WERI-Rb-1 (cell line): Measurements from ENCODE around the gene RGS16.
A peak's percentile ranks its signal among the peaks of the same experiment; 100 is the strongest.

ENCODE experiments used
- DNase-seq: peaks from one replicate; pipeline ENCODE4 v3.0.0-alpha.2; 2020
- H3K27ac ChIP-seq: fragments of 250-450 bp; sonication (Bioruptor Pico); 2 replicates; pipeline ENCODE4 v1.5.1; 2020; ENCODE audit warnings: mild to moderate bottlenecking, moderate library complexity
- H3K27me3 ChIP-seq: fragments of 250-450 bp; sonication (Bioruptor Pico); 2 replicates; pipeline ENCODE4 v1.5.1; 2021; ENCODE audit warnings: mild to moderate bottlenecking, low read depth, moderate library complexity; ENCODE audit not compliant: insufficient read depth, severe bottlenecking
- H3K36me3 ChIP-seq: fragments of 250-450 bp; sonication (Bioruptor Pico); 2 replicates; pipeline ENCODE4 v1.5.1; 2020; ENCODE audit warnings: mild to moderate bottlenecking, moderate library complexity
- H3K4me3 ChIP-seq: 2 replicates; pipeline ENCODE4 v1.5.1; 2011; ENCODE audit warnings: low read depth, mild to moderate bottlenecking, control low read depth, low read length
- H3K9me3 ChIP-seq: fragments of 250-450 bp; sonication (Bioruptor Pico); 2 replicates; pipeline ENCODE4 v1.5.1; 2021; ENCODE audit warnings: mild to moderate bottlenecking, moderate library complexity; ENCODE audit not compliant: severe bottlenecking
- CTCF ChIP-seq: IDR thresholded peaks from 2 replicates; pipeline ENCODE4 v1.5.1; 2011; ENCODE audit warnings: low read depth, mild to moderate bottlenecking, control low read depth, inconsistent platforms, low read length

RGS16 gene

DNA sequence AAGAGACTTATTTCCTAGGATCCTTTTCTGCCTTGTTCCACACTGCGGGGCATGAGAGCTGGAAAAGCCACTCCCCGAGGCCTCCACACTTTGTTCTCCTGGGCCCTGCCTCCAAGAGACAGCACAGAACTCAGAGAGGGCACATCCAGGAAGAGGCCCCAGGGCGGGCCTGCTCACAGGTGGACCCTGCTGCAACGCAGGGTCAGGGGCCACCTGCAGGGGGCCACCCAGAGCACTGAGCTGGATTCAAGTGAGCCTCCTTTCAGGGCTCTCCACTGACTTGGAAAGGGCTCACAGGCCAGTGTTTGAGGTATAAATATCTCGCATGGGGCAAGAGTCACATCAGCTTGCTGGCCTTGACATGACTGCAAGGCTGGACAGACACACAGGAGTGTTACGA, 4.8 kb downstream of the RGS16 start:
- no peaks in the 10 kb centered on the region for H3K9me3 ChIP-seq
- H3K36me3 ChIP-seq: no peaks in the 10 kb centered on the region
- no peak overlapping the region for H3K27ac ChIP-seq
- peak; percentile 64 for TF ChIP-seq CTCF
- no peak overlapping the region for H3K4me3 ChIP-seq
- H3K27me3 ChIP-seq: no peaks in the 10 kb centered on the region
- no peak for DNase-seq

- no peak for TF ChIP-seq CTCF
- H3K4me3 ChIP-seq: no peak overlapping the region
- no peaks in the 10 kb centered on the region for H3K9me3 ChIP-seq
- H3K36me3 ChIP-seq: no peaks in the 10 kb centered on the region
- no peak for DNase-seq
- H3K27me3 ChIP-seq: no peaks in the 10 kb centered on the region
- no peak overlapping the region for H3K27ac ChIP-seq
These were observed 5.9 kb downstream of the RGS16 start for GRCh38 chr1:182598296-182598695.

GRCh38 chr1:182596934-182597333, 7.3 kb downstream of the RGS16 start:
- no peaks in the 10 kb centered on the region for H3K36me3 ChIP-seq

GRCh38 chr1:182595641-182596240, 8.4 kb downstream of the RGS16 start:
- no peak overlapping the region for H3K27ac ChIP-seq
- no peaks in the 10 kb centered on the region for H3K36me3 ChIP-seq
- TF ChIP-seq CTCF: peak; percentile 65
- H3K27me3 ChIP-seq: no peaks in the 10 kb centered on the region
- H3K9me3 ChIP-seq: no peaks in the 10 kb centered on the region
- H3K4me3 ChIP-seq: no peak overlapping the region
- peak; percentile 55 for DNase-seq

More at GRCh38 chr1:182596934-182597333, 7.3 kb downstream of the RGS16 start:
- no peak for TF ChIP-seq CTCF
- Histone ChIP-seq H3K27me3 (no peaks in the 10 kb centered on the region), H3K9me3 (no peaks in the 10 kb centered on the region), H3K27ac (no peak overlapping the region), H3K4me3 (no peak overlapping the region)
- DNase-seq: no peak

DNA sequence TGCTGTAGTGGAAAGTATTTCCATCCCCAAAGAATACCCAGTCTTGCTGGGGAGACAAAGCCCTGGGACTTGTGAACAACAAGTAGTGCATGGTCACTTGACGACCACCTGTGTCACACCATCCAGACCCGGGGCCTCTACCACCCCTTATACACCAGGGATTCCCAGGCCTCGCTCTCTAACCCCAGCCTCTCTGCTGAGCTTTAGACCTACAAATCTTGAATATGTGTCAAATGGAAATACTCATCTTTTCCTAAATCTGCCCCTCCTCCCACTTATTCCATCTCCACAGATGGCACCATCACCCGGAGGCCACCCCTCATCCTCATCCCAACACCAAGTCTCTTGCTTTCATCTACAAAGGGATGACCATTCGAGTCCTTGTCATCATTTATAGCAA, 14.3 kb downstream of the RGS16 start:
- Histone ChIP-seq H3K9me3 (no peaks in the 10 kb centered on the region), H3K4me3 (no peak overlapping the region), H3K27me3 (no peaks in the 10 kb centered on the region), H3K27ac (no peak overlapping the region), H3K36me3 (no peaks in the 10 kb centered on the region)
- TF ChIP-seq CTCF: no peak
- no peak for DNase-seq

DNA sequence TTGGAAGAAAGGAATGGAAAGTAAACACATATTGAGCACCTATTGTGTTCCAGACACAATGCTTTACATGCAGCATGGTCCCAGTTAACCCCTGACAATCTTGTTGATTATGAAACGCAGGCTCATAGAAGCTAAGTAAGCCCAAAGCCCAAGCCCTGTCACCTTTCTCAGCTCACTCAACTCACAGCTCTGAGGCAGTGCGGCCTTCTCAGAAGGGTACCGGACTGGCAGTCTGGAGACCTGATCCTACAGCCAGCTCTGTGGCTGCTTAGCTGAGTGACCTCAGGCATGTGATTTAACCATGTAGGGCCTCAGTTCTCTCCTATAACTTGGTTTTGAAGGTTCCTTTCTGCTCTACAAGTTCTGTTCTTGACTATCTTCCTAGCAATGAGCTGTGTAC, 14.7 kb downstream of the RGS16 start:
- H3K27me3 ChIP-seq: no peaks in the 10 kb centered on the region
- no peak for DNase-seq
- no peak overlapping the region for H3K4me3 ChIP-seq
- no peak overlapping the region for H3K27ac ChIP-seq
- H3K36me3 ChIP-seq: no peaks in the 10 kb centered on the region
- H3K9me3 ChIP-seq: no peaks in the 10 kb centered on the region
- no peak for TF ChIP-seq CTCF
